Large intestine (tissue), 3 donors: ENCODE results near the gene TANGO6. TPM values are rescaled to one million over a fixed set of nuclear protein-coding genes. Genes with fewer than 3 reads are reported as not detected.
A peak's percentile ranks its signal among the peaks of the same experiment; 100 is the strongest.
"Not testable (repeated sequence)": the region's sequence is repeated elsewhere in the genome, so short reads cannot be mapped to it uniquely, and the experiment has no call there.

Experiments used
- DNase-seq, 2 donors: peaks; one replicate each; pipeline versions ENCODE4 v3.0.0 to v3.0.0-alpha.2; 2013
- H3K27ac ChIP-seq: one replicate; pipeline ENCODE4 v1.5.1; 2013; ENCODE audit warnings: low read length
- H3K27me3 ChIP-seq: 2 replicates; pipeline ENCODE4 v1.6.1; 2013; ENCODE audit warnings: low read length; ENCODE audit not compliant: control insufficient read depth, insufficient read depth
- H3K36me3 ChIP-seq: 2 replicates; pipeline ENCODE4 v1.6.1; 2013; ENCODE audit warnings: low read length; ENCODE audit not compliant: control insufficient read depth, insufficient read depth
- H3K4me1 ChIP-seq: one replicate; pipeline ENCODE4 v1.6.1; 2013; ENCODE audit warnings: low read length; ENCODE audit not compliant: control insufficient read depth, insufficient read depth
- H3K4me3 ChIP-seq: one replicate; pipeline ENCODE4 v1.5.1; 2013; ENCODE audit warnings: low read length
- H3K9me3 ChIP-seq: one replicate; pipeline ENCODE4 v1.6.1; 2013; ENCODE audit warnings: mild to moderate bottlenecking, low read depth, low read length, moderate library complexity; ENCODE audit not compliant: control insufficient read depth
- WGBS: methylation state at CpG from one replicate; pipeline ENCODE4 v1.1.5; 2013; ENCODE audit warnings: low lambda C conversion rate; ENCODE audit not compliant: insufficient coverage; 5-methylcytosine and 5-hydroxymethylcytosine counted together
- polyA plus RNA-seq: library from polyadenylated mRNA; unstranded; fragments of 120-200 nt; gene quantifications from one replicate; pipeline ENCODE4 v1.2.1, GENCODE V29; 2013

Gene TANGO6
- polyA plus RNA-seq, 1 donor: 4.5 TPM

DNA sequence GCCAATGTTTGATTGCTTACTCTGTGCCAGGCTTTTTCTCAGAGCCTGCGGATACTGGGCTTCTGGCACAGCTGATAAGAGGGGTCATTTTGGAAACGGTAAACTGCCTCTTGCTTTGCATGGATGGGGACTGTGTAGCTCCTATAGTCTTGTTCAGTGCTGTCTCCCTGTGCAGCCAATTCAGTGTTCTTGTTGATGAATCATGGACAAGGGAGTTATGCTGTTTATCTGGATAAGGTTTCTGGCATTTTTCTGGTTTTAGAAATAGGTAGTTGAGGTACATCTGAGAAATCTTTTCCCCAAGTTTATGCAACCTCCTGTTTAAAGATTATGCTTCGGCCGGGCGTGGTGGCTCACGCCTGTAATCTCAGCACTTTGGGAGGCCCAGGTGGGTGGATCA lies 16.7 kb upstream of the TANGO6 start:
- Histone ChIP-seq H3K9me3 (no peaks in the 10 kb centered on the region), H3K27ac (no peak overlapping the region), H3K4me1 (no peaks in the 10 kb centered on the region), H3K27me3 (no peaks in the 10 kb centered on the region), H3K36me3 (peaks cover 77% of the 10 kb centered on the region), H3K4me3 (no peak overlapping the region)
- no peak for DNase-seq
- no CpG with 5 or more reads among the region's 6 CpGs for WGBS

GRCh38 chr16:68833251-68833650 lies 10.1 kb upstream of the TANGO6 start:
- Histone ChIP-seq H3K36me3 (peaks cover 48% of the 10 kb centered on the region), H3K4me1 (no peaks in the 10 kb centered on the region), H3K27ac (no peak overlapping the region), H3K4me3 (no peak overlapping the region), H3K9me3 (no peaks in the 10 kb centered on the region), H3K27me3 (no peaks in the 10 kb centered on the region)
- DNase-seq: no peak
- 93% methylated on average over 3 of the region's 14 CpGs for WGBS

GRCh38 chr16:68834550-68834949 lies 8.8 kb upstream of the TANGO6 start:
- Histone ChIP-seq H3K4me1 (no peaks in the 10 kb centered on the region), H3K4me3 (no peak overlapping the region), H3K27me3 (no peaks in the 10 kb centered on the region), H3K27ac (no peak overlapping the region), H3K36me3 (peaks cover 37% of the 10 kb centered on the region), H3K9me3 (no peaks in the 10 kb centered on the region)
- no peak for DNase-seq
- WGBS: 80% methylated on average over 1 of the region's 1 CpG

GRCh38 chr16:68835970-68836369 lies 7.4 kb upstream of the TANGO6 start:
- H3K4me3 ChIP-seq: no peak overlapping the region
- H3K27ac ChIP-seq: no peak overlapping the region
- no peaks in the 10 kb centered on the region for H3K9me3 ChIP-seq
- peaks cover 25% of the 10 kb centered on the region for H3K36me3 ChIP-seq
- DNase-seq: no peak
- no peaks in the 10 kb centered on the region for H3K27me3 ChIP-seq
- H3K4me1 ChIP-seq: no peaks in the 10 kb centered on the region
- WGBS: no CpG with 5 or more reads among the region's 5 CpGs

DNA sequence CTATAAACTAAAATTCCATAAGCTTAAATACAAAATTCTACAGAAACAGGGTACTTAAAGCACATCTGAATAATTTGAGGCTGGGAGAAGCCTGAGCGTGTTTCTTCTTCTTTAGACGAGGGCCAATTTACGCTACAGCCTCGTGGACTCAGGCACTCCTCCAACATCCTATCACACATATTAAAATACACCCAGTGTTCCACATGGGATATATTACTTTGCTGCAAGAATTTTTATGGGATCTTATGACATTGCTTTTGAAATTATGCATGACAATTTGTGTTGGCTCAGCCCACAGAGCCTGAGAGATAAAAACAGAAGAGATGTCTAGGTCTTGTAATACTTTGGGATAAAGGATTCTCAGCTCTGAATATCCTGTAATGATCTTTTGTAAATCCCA lies 3.5 kb upstream of the TANGO6 start:
- H3K27ac ChIP-seq: no peak overlapping the region
- H3K4me3 ChIP-seq: no peak overlapping the region
- no peaks in the 10 kb centered on the region for H3K9me3 ChIP-seq
- peaks cover 2% of the 10 kb centered on the region for H3K36me3 ChIP-seq
- no peak for DNase-seq
- no peaks in the 10 kb centered on the region for H3K4me1 ChIP-seq
- WGBS: no CpG with 5 or more reads among the region's 4 CpGs
- no peaks in the 10 kb centered on the region for H3K27me3 ChIP-seq

- not testable (repeated sequence) for H3K9me3 ChIP-seq, DNase-seq, H3K36me3 ChIP-seq, H3K4me1 ChIP-seq, H3K27ac ChIP-seq, H3K27me3 ChIP-seq
- no CpG with 5 or more reads among the region's 23 CpGs for WGBS
- peak overlapping the region; percentile 89 for H3K4me3 ChIP-seq
Observed at GRCh38 chr16:68842964-68843481, 308 bp upstream of the TANGO6 start.

DNA sequence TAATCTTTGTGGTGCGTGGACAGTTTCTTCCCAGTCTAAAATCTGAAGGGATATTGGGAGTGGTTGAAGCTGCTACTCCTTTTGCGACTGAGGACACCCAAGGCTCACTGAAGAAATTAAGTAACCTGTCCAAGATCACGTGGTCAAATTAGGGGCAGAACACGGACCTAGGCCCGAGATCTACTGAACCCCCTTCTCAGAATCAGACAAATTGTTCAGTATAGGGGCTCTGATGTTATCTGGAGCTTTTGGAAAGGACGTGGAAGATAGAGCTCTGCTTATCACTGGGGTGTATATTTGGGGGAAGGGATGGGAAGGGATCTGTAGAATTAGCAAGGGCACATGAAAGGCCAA lies 857 bp downstream of the TANGO6 start:
- WGBS: no CpG with 5 or more reads among the region's 6 CpGs
- Histone ChIP-seq H3K27me3 (no peaks in the 10 kb centered on the region), H3K4me1 (no peaks in the 10 kb centered on the region), H3K4me3 (peak overlapping the region; percentile 89), H3K9me3 (no peaks in the 10 kb centered on the region), H3K27ac (no peak overlapping the region), H3K36me3 (no peaks in the 10 kb centered on the region)
- no peak for DNase-seq

GRCh38 chr16:68848786-68849185 lies 5.5 kb downstream of the TANGO6 start:
- H3K4me1 ChIP-seq: no peaks in the 10 kb centered on the region
- no peak overlapping the region for H3K27ac ChIP-seq
- WGBS: 100% methylated on average over 2 of the region's 9 CpGs
- DNase-seq: no peak
- H3K4me3 ChIP-seq: no peak overlapping the region
- no peaks in the 10 kb centered on the region for H3K9me3 ChIP-seq
- H3K27me3 ChIP-seq: no peaks in the 10 kb centered on the region
- no peaks in the 10 kb centered on the region for H3K36me3 ChIP-seq

DNA sequence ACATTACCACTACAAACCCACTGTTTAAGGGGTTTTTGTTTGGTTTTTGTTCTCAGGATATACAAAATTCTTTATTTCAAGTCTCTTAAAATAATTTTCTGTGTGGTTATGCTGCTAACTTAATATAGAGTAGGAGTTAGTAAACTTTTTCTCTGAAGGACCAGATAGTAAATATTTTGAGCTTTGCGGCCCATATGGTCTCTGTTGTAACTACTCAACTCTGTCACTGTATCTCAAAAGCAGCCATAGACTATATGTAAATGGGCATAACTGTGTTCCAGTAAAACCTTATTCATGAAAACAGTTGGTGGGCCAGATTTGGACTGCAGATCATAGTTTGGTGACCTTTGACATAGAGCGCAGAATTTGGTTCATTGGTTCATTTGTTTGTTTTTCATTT lies 7.2 kb downstream of the TANGO6 start:
- no peaks in the 10 kb centered on the region for H3K36me3 ChIP-seq
- H3K27me3 ChIP-seq: no peaks in the 10 kb centered on the region
- no peak overlapping the region for H3K27ac ChIP-seq
- no peaks in the 10 kb centered on the region for H3K4me1 ChIP-seq
- H3K4me3 ChIP-seq: no peak overlapping the region
- H3K9me3 ChIP-seq: no peaks in the 10 kb centered on the region
- WGBS: 100% methylated on average over 1 of the region's 2 CpGs
- DNase-seq: no peak

GRCh38 chr16:68851601-68852000 lies 8.3 kb downstream of the TANGO6 start:
- H3K4me1 ChIP-seq: no peaks in the 10 kb centered on the region
- WGBS: 88% methylated on average over 1 of the region's 2 CpGs
- no peak overlapping the region for H3K27ac ChIP-seq
- H3K4me3 ChIP-seq: no peak overlapping the region
- H3K27me3 ChIP-seq: no peaks in the 10 kb centered on the region
- H3K36me3 ChIP-seq: no peaks in the 10 kb centered on the region
- H3K9me3 ChIP-seq: no peaks in the 10 kb centered on the region
- DNase-seq: no peak

DNA sequence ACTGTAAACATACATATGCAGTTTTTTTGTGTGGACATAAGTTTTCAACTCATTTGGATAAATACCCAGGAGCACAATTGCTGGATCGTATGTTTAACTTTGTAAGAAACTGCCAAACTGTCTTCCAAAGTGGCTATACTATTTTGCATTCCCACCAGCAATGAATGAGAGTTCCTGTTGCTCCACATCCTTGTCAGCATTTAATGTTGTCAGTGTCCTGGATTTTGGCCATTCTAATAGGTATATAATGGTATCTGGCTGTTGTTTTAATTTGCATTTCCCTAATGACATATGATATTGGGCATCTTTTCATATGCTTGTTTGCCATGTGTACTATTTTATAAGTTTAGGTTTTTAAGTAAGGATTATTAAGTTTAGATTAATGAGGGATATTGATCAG lies 14.1 kb downstream of the TANGO6 start:
- Histone ChIP-seq H3K36me3 (peaks cover 2% of the 10 kb centered on the region), H3K9me3 (no peaks in the 10 kb centered on the region), H3K27ac (no peak overlapping the region), H3K4me1 (no peaks in the 10 kb centered on the region), H3K27me3 (no peaks in the 10 kb centered on the region), H3K4me3 (no peak overlapping the region)
- WGBS: 60% methylated on average over 1 of the region's 1 CpG
- no peak for DNase-seq
